ENCODE results near the gene PLD3.
"Not testable (repeated sequence)": the region's sequence is repeated elsewhere in the genome, so short reads cannot be mapped to it uniquely, and the experiment has no call there.

PLD3 gene

DNA sequence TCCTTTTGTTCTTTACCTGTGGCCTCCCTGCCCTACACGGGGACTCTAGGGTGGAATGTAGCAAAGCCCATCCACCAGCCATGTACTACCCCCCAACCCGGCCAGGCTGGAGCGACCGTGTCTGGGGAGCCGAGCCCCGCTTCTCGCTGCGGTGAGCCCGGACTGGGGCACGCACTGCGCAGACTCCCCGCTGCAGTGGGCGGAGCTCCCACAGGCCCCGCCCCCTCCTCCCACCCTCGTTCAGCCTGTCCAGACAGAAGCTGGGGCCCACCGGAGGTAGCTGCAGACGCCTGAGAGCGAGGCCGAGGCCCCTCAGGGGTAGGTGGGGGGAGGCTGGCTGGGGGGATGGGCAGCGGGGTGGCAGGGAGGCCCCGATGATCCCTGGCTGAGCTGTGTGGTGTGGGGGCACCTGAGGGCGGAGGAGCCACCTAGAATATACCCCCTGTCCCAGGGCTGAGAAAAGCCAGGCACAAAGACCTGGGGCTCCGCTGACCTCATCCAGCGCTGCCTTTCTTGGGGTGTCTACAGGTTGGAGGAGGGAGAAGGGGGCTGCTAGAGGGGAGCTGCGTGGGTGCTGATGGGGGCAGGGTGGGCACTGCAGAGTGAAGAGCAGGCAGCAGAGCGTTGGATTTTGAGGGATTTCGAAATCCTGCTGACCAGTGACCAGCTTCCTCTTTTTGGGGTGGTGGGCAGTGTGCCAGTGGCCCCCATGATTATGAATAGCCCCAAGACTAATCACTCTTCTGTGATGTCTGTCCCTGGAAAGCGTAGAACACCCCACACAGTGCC lies 17.3 kb downstream of the PLD3 start:
- no peak for DNase-seq

DNA sequence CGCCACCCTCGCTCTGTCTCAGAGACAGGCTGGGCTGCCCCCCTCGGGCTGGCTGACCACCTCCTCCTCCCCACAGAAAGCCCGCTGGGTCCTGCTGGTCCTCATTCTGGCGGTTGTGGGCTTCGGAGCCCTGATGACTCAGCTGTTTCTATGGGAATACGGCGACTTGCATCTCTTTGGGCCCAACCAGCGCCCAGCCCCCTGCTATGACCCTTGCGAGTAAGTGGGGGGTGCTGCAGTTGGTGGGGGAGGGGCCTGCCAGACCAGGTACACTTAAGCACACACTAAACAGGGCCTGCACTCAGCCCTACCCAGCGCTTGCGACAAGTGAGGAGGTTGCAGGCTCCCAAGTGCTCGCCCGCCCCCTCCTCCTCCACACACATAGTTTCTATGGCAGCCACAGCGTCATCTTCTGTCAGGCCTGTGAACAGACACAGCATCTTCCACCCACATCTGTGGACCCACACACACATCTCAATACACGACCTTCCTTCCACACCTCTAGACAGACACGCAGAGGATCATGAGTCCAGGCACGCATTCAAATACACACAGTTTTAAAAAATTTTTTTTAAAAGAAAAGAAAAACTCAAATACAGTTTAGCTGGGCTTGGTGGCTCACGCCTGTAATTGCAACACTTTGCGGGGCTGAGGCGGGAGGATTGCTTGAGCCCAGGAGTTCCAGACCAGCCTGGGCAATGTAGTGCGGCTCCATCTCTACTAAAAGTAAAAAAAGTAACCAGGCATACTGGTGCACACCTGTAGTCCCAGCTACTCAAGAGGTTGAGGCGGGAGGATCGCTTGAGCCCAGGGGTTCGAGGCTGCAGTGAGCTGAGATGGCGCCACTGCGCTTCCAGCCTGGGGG lies 18.4 kb downstream of the PLD3 start:
- no peak for DNase-seq

DNA sequence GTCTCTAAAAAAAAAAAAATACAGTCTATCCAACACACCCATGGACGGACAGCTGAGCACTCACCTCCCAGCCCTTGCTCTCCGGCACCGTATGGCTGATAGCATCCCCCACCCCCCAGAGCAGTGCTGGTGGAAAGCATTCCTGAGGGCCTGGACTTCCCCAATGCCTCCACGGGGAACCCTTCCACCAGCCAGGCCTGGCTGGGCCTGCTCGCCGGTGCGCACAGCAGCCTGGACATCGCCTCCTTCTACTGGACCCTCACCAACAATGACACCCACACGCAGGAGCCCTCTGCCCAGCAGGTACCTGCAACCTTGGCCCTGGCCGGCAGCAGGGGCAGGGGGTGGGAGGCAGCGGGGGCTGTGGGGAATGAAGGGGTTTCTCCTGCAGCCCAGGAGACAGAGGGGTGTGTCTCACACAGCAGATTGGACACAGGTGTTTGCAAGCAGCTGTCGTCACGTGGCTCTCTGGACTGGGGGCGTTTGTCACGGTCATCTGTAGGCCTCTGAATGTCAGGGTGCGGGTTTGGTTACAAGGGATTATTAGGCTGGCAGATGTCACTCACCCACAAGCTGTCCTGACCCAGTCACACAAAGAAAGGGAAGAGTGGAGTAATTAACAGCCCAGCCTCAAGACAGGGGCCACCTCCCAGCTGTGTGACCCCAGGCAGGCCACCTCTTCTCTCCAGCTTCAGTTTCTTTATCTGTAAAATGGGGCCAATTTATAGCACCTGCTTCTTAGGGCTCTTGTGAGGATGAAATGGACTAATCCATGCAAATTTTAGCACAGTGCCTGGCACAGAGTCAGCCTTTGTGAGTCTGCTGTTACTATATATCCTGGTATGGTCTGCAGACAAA lies 19.3 kb downstream of the PLD3 start:
- DNase-seq = no peak

DNA sequence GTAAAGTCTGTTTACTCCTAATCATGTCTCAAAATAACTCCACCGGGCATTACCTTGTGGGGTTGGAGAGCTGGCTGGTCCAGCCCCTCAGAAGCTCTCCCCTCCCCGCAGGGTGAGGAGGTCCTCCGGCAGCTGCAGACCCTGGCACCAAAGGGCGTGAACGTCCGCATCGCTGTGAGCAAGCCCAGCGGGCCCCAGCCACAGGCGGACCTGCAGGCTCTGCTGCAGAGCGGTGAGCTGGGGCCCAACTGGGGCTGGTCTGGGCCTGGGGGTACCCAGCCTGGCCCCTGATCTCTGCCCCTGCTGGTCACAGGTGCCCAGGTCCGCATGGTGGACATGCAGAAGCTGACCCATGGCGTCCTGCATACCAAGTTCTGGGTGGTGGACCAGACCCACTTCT lies 21.3 kb downstream of the PLD3 start:
- DNase-seq = no peak

DNA sequence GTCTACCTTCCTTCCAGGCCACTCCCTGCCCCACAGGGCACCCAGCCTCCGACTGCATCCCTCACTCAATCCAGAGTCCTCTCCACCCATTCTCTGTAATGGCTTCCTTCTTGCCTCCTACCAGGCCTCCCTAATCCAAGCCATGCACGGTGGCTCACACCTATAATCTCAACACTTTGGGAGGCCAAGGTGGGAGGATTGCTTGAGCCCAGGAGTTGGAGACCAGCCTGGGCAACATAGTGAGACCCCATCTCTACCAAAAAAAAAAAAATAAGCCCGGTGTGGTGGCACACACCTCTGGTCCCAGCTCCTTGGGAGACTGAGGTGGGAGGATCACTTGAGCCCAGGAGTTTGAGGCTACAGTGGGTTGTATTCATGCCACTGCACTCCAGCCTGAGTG lies 21.8 kb downstream of the PLD3 start:
- not testable (repeated sequence) for DNase-seq

DNA sequence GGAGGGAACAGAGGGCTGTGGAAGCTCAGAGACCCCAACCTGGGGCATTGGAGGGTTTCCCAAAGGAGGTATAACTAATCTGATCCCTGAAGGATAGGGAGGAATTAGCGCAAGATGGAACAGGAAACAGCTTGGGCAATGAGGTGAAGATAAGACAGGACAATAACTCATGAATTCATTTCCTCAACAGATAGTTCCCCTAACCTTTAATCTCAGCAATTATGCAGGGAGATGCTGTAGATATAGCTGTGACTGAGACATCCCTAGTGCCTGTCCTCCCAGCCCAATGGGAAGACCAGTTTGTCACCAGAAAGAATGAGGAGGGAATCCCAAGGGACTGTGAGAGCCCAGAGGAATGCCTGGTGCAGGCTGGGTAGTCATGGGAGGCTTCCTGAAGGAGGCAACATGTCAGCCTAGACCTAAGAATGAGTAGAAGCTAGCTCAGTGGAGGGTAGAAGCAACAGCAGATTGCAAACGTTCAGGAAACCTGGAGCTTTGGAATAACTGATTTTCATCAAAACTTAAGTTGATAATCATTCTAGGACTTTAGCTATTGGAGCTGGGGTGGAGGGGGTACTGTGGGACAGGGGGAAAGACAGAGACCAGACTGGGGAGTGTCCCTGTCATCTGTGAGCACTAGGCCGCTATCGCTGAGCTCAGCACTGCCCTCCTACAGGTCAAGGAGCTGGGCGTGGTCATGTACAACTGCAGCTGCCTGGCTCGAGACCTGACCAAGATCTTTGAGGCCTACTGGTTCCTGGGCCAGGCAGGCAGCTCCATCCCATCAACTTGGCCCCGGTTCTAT lies 22.7 kb downstream of the PLD3 start:
- no peak for DNase-seq

DNA sequence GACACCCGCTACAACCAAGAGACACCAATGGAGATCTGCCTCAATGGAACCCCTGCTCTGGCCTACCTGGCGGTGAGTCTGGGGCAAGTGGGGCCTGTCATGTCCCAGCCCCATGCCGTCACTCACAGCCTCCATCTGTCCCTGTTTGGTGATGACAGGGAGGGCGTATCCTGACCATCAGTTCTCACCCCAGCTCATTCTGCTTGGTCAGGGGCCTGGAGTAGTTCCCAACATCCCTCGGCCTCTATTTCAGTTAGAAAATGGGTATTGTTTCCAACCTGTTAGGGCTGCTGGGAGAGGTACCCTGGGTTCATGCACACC lies 23.3 kb downstream of the PLD3 start:
- no peak for DNase-seq

DNA sequence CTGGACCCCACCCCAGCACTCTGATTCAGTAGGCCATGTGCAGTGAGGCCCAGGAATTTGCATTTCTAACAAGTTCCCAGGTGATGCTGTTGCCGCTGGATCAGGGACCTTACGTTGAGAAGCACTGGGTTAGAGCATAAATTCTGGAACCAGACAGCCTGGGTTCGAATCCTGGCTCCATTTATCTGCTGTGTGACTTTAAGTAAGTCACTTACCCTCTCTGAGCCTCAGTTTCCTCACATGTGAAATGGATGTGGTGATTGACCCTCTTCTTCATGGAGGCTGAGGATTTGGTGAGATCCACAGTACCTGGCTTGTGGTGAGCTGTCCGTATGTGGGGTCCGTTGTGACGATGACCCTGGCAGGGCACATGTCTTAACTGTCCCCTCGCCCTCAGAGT lies 25.6 kb downstream of the PLD3 start:
- no peak for DNase-seq

DNA sequence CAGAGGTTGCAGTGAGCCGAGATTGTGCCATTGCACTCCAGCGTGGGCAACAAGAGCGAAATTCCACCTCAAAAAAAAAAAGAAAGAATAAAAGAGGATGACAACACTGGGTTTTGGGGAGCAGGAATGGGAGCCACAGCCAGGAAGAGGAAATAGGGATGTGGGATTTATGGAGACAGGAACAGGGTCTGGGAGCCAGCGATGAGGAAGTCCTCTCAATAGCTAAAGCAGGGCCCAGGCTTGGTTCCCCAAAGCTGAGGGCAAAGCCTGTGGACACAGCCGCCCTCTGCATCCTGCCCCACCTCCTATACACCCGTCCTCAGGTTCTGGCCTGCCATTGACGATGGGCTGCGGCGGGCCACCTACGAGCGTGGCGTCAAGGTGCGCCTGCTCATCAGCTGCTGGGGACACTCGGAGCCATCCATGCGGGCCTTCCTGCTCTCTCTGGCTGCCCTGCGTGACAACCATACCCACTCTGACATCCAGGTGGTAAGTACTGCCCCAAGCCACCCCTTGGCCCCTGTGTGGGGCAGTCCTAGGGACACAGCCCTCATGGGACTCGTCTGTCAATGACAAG lies 27.9 kb downstream of the PLD3 start:
- no peak for DNase-seq

DNA sequence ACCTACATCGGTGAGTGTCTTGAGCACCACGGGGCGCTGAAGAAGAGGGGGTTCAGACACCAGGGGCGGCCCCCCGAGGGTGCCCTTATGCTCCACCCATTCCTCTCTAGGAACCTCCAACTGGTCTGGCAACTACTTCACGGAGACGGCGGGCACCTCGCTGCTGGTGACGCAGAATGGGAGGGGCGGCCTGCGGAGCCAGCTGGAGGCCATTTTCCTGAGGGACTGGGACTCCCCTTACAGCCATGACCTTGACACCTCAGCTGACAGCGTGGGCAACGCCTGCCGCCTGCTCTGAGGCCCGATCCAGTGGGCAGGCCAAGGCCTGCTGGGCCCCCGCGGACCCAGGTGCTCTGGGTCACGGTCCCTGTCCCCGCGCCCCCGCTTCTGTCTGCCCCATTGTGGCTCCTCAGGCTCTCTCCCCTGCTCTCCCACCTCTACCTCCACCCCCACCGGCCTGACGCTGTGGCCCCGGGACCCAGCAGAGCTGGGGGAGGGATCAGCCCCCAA lies 29.4 kb downstream of the PLD3 start:
- no peak for DNase-seq

DNA sequence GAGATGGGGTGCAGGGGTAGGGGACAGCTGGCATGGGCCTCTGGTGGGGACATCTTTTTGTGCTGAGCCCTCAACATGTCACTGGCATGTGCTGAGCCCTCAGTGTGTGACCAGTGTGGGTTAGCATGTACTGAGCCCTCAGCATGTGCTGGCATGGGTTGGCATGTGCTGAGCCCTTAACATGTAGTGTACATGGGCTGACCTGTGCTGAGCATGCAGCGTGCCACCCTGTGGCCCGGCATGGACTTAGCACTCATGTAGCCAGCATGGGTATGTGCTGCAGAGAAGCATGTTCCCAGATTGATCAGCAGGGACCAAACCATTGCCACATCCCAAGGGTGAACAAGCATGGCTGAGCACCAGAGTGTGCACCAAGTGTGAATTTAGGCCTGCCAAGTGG lies 30.0 kb downstream of the PLD3 start:
- DNase-seq = no peak

DNA sequence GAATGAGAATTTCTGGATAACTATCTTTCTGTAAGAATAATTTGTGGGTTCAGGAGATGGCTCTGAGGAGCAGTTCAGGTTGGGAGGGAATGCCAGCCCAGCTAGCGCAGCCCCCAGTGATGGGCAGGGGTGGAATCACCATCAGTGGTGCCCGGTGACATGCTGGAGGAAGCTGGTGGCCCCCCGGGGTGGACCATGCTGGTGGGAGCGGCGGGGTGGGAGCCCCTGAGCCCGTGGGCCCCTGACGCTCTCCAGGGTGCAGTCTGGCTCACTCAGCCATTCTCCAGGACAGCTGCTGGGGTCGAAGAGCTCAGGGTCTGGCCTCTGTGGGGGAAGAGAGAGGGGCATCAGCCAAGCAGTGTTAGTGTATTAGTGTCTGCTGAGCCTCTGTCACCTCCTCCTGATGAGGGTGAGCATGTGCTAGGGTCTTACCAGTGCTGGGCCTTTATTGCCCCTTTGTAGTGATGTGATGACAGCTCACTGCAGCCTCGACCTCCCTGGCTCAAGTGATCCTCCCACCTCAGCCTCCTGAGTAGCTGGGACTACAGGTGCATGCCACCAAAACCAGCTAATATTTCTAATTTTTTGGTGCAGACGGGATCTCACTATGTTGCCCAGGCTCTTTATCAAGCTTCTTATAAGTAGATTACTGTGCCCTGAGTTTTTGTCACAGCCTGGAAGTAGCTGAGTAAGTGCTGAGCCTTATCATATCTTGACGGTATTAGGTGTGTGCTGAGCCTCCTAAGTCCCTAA lies 31.1 kb downstream of the PLD3 start:
- no peak for DNase-seq

DNA sequence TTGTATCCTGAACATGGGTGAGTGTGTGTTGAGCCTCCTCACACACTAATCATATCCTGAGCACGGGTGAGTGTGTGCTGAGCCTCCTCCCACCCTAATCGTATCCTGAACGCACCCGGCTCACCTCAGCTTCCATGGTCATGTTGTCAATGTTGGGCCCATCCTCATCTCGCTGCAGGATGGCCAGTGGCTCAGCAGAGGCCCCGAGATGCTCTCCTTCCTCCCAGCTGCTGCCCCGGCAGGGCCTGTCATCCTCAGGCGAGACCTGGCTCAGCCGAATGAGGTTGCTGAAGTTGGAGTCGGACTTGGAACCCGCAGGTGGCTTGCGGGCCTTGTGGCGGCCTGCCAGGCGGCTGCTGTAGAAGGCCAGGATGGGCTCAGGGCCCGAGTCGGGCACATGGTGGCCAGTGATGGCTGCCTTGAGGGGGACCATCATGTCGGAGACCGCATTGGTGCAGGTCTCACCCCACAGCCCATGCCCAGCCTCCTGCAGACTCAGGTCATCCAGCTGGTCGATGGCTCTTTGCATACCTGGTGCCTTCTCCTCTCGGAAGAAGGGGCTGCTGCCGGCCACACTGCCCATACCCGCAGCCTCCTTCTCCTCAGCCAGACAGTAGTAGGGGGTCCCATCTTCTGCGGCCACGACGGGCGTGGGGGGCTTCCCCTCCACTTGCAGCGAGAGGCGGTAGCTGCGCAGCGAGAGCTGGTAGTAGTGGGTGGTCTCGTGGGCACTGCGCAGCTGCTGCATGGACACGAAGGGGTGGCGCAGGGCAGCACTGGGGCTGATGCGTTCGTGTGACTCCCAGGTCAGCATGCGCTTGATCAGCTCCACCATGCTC lies 31.9 kb downstream of the PLD3 start:
- DNase-seq = no peak

DNA sequence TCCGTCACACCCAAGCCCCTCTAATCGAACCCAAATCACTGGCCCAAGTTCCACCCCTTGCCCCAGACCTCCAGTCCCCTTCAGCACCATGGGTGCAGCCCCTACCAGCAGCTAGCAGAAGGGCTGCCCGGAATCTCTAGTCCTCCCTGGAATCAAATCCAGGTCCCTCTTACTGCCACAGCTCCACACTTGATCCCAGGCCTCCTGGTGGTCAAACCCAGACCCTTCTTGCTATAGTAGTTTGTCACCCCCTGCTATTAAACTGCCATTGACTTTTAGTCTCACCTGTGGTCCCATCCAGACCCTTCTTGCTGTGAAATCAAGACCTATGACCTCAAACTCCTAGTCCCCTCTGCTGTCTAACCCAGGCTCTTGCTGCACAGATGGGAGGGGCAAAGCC lies 32.8 kb downstream of the PLD3 start:
- no peak for DNase-seq

DNA sequence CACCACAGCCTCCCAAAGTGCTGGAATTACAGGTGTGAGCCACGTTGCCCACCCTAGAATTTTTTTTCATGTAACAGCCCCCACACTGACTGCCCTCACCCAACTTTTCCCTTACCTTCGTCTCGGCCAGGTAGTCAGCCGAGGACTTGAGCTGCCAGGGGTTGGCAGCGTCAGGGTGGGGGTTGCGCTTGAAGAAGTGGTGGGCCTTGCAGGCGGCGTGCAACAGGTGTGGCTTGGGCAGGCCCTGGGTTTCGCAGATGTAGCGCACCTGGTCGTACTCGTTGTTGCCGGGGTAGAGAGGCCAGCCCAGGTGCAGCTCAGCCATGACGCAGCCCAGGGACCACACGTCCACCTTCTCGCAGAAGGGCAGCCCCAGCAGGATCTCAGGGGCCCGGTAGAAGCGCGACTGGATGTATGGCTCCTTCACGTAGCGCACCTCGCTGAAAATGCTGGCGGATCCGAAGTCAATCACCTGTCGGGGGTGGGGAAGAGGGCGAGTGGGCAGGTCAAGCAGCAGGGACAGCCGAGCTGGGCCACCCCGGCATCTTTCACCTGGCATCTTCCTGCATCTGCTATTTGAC lies 35.3 kb downstream of the PLD3 start:
- no peak for DNase-seq

DNA sequence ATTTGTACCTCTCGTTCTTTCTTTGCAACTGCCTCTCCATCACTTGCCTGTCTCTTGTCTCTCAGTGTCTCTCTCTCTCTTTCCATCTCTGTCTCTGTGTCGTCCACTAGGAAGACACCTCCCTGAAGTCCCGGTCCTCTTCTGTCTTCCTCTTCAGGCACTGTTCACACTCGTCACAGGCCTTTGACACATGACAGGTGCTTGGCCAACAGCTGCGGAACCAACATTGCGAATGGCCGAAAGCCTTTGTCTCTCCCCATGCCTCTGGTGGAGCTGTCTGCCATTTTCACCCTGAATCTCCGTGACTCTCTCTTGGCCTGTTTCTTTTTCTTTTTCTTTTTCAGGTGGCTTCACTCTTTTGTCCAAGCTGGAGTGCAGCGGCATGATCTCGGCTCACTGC lies 38.7 kb downstream of the PLD3 start:
- no peak for DNase-seq

DNA sequence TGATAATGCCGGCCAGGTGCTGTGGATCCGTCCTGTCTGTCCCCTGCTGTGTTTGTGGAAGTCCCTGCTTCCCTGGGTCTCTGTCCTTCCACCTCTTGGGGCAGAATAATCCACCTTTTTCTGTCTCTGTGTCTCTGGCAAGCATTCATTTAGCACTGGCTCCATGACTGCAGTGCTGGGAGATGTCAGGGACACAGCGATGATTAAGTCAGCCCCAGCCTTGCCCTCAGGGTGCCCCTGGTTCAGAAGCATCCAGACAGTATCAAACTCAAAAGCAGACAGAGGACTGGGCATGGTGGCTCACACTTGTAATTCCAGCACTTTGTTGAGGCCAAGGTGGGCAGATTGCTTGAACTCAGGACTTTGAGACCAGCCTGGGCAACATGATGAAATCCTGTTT lies 40.0 kb downstream of the PLD3 start:
- no peak for DNase-seq

DNA sequence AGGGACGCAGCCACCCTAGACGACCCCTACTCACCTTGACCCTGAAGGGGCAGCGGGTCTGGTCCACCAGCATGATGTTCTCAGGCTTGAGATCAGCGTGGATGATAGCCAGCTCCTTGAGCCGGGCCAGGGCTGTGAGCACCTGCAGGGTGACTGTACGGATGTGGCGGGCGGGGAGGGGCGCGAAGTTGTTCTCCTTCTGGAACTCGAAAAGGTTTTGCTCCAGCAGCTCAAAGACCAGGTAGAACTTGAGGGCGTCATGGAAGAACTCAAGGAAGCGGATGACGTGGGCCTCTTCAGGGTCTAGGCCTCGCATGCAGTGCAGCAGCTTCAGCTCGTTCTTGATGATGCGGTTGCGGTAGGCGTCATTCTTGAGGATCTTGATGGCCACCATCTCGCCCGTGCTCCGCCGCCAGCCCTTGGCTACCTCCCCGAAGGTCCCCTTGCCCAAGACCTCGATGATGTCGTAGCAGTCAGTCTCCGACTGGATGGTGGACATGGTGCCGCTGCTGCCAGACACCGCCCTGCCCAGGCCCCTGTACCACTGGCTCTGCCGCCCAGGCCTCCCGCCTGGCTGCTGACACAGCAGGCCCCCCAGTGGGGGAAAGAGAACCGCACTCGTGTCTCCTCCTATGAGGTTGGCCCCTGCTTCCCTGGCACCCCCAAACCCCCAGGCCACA lies 41.0 kb downstream of the PLD3 start:
- DNase-seq = no peak

DNA sequence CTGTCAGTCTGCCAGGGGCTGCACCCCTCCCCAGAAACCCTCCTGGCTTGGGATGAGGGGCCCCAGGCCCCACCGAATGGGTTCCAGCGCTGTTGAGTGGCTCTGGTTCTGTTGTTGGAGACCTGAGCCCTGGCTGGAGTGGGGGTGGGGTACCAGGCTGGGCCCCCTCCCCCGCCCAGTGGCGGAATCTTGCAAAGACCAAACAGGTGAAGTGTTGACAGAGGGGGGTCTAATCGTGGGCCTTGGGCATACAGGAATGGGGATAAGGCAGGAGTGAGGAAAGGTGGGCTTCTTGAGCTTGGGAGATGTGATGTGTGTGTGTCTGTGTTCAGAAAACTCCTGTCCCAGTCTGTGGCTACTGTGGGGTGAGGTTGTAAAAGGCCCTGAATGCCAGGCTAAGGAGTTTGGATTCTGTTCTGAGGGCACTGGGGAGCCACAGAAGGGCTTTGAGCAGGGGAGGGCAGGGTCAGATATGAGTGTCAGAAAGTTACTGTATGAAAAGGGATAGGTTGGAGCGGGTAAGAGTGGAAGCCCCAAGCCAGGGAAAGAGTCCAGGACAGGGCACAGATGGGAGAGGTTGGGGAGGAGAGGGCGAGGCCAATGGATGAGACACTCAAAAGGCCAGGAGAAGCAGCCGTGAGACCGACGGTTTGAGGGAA lies 41.7 kb downstream of the PLD3 start, which contains the start of gene HIPK4:
Gene HIPK4 (minus strand): TSS at position 98 of the 659 bp plus-strand sequence. CDS start 279 bp downstream, outside the sequence.
- no peak for DNase-seq
